Chondrocyte (in vitro differentiated cells): ENCODE results near the gene WFDC13. TPM values are rescaled to one million over a fixed set of nuclear protein-coding genes. Genes with fewer than 3 reads are reported as not detected.

ENCODE experiments used
- DNase-seq: peaks from one replicate; pipeline ENCODE4 v3.0.0; 2021; ENCODE audit warnings: mixed read lengths, low spot score
- H3K27ac Mint-ChIP-seq: one replicate; pipeline ENCODE4 v1.8.0; 2021; ENCODE audit warnings: mild to moderate bottlenecking, moderate library complexity, mixed read lengths; ENCODE audit not compliant: unreplicated experiment
- H3K27me3 Mint-ChIP-seq: 2 replicates; pipeline ENCODE4 v1.8.0; 2021; ENCODE audit warnings: low read depth, mixed read lengths
- H3K36me3 Mint-ChIP-seq: 2 replicates; pipeline ENCODE4 v1.8.0; 2021; ENCODE audit warnings: low read depth, mixed read lengths
- H3K4me1 Mint-ChIP-seq: 2 replicates; pipeline ENCODE4 v1.8.0; 2021; ENCODE audit warnings: low read depth, mild to moderate bottlenecking, mixed read lengths
- H3K4me3 Mint-ChIP-seq: one replicate; pipeline ENCODE4 v1.8.0; 2021; ENCODE audit warnings: mild to moderate bottlenecking, moderate library complexity, mixed read lengths; ENCODE audit not compliant: unreplicated experiment
- H3K9me3 Mint-ChIP-seq: 2 replicates; pipeline ENCODE4 v1.8.0; 2021; ENCODE audit warnings: low read depth, mixed read lengths
- CTCF ChIP-seq: fragments of 200-600 bp; sonication (generic); IDR thresholded peaks from 2 replicates; pipeline ENCODE4 v1.5.0; 2021; ENCODE audit warnings: antibody characterized with exemption, mild to moderate bottlenecking, moderate library complexity
- total RNA-seq: library from RNA; stranded (reverse); gene quantifications from 3 replicates; pipeline ENCODE4 v1.2.1, GENCODE V29; 2021

Gene WFDC13
- total RNA-seq, 1 donor from 2014 or later: not detected

- no peak for DNase-seq
- Mint-ChIP-seq H3K4me3 (no peak overlapping the region), H3K9me3 (peaks cover 8% of the 10 kb centered on the region), H3K36me3 (no peaks in the 10 kb centered on the region), H3K4me1 (no peaks in the 10 kb centered on the region), H3K27me3 (peaks cover 8% of the 10 kb centered on the region), H3K27ac (no peak overlapping the region)
- no peak for TF ChIP-seq CTCF
These were observed 23.3 kb downstream of the WFDC13 start for GRCh38 chr20:45725134-45725533.

GRCh38 chr20:45727044-45727443 lies 25.2 kb downstream of the WFDC13 start:
- Mint-ChIP-seq H3K4me1 (no peaks in the 10 kb centered on the region), H3K9me3 (peaks cover 20% of the 10 kb centered on the region), H3K27ac (no peak overlapping the region), H3K4me3 (no peak overlapping the region), H3K36me3 (no peaks in the 10 kb centered on the region), H3K27me3 (peaks cover 8% of the 10 kb centered on the region)
- TF ChIP-seq CTCF: no peak
- no peak for DNase-seq

DNA sequence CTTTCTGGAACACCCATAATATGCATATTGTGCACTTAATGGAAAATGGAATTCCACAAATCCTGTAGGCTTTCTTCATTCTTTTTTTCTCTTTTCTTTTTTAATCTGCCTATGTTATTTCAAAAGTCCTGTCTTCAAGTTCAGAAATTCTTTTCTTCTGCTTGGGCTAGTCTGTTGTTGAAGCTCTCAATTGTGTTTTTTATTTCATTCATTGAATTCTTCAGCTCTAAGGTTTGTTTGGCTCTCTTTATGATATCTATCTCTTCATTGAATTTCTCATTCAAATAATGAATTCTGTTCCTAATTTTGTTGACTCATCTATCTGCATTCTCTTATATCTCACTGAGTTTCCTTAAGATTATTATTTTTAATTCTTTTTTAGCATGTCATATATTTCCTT lies 30.4 kb downstream of the WFDC13 start:
- H3K9me3 Mint-ChIP-seq: peaks cover 43% of the 10 kb centered on the region
- TF ChIP-seq CTCF: no peak
- H3K36me3 Mint-ChIP-seq: no peaks in the 10 kb centered on the region
- H3K27me3 Mint-ChIP-seq: no peaks in the 10 kb centered on the region
- no peaks in the 10 kb centered on the region for H3K4me1 Mint-ChIP-seq
- H3K4me3 Mint-ChIP-seq: no peak overlapping the region
- no peak overlapping the region for H3K27ac Mint-ChIP-seq
- no peak for DNase-seq

GRCh38 chr20:45735552-45735951 lies 33.7 kb downstream of the WFDC13 start:
- H3K27me3 Mint-ChIP-seq: peaks cover 2% of the 10 kb centered on the region
- H3K27ac Mint-ChIP-seq: no peak overlapping the region
- peaks cover 32% of the 10 kb centered on the region for H3K9me3 Mint-ChIP-seq
- H3K4me3 Mint-ChIP-seq: no peak overlapping the region
- DNase-seq: no peak
- TF ChIP-seq CTCF: no peak
- H3K4me1 Mint-ChIP-seq: no peaks in the 10 kb centered on the region
- H3K36me3 Mint-ChIP-seq: no peaks in the 10 kb centered on the region

- peaks cover 2% of the 10 kb centered on the region for H3K27me3 Mint-ChIP-seq
- H3K27ac Mint-ChIP-seq: no peak overlapping the region
- no peak for DNase-seq
- H3K4me3 Mint-ChIP-seq: no peak overlapping the region
- H3K36me3 Mint-ChIP-seq: no peaks in the 10 kb centered on the region
- H3K9me3 Mint-ChIP-seq: peaks cover 29% of the 10 kb centered on the region
- H3K4me1 Mint-ChIP-seq: no peaks in the 10 kb centered on the region
- no peak for TF ChIP-seq CTCF
These were observed 34.1 kb downstream of the WFDC13 start for GRCh38 chr20:45735988-45736387.
